ENCODE measurements around the gene CHIC2. TPM values are rescaled to one million over a fixed set of nuclear protein-coding genes. Genes with fewer than 3 reads are reported as not detected.

The CHIC2 gene
- total RNA-seq, 4 donors from 2014 or later = 22.2 to 36.7 (median 29.0) TPM

GRCh38 chr4:54076673-54077072, 12.3 kb upstream of the CHIC2 start:
- TF ChIP-seq CTCF (IDR thresholded peaks at IDR 0.05; ENCODE audit: low read depth) = no peak

- TF ChIP-seq CTCF (IDR thresholded peaks at IDR 0.05; ENCODE audit: low read depth) = no peak
Observed at GRCh38 chr4:54074381-54074780, 10.0 kb upstream of the CHIC2 start.

- TF ChIP-seq CTCF (IDR thresholded peaks at IDR 0.05; ENCODE audit: low read depth) = no peak
Observed at GRCh38 chr4:54073271-54073880, 9.0 kb upstream of the CHIC2 start.

- no peak for TF ChIP-seq CTCF (IDR thresholded peaks at IDR 0.05; ENCODE audit: low read depth)
Observed at GRCh38 chr4:54067166-54067565, 2.8 kb upstream of the CHIC2 start.

- no peak for TF ChIP-seq CTCF (IDR thresholded peaks at IDR 0.05; ENCODE audit: low read depth)
Observed at GRCh38 chr4:54066718-54067129, 2.3 kb upstream of the CHIC2 start.

- TF ChIP-seq CTCF (IDR thresholded peaks at IDR 0.05; ENCODE audit: low read depth) = no peak
Observed at GRCh38 chr4:54066088-54066415, 1.6 kb upstream of the CHIC2 start.

- no peak for TF ChIP-seq CTCF (IDR thresholded peaks at IDR 0.05; ENCODE audit: low read depth)
Observed at GRCh38 chr4:54065282-54066087, 1.1 kb upstream of the CHIC2 start.
